AG09309 (cell line): ENCODE measurements around the gene HPGD.

Experiments
- DNase-seq: peaks from one replicate; pipeline ENCODE4 v3.0.0-alpha.2; 2010; ENCODE audit warnings: low read depth
- H3K4me3 ChIP-seq: 2 replicates; pipeline ENCODE4 v1.5.1; 2011; ENCODE audit warnings: mild to moderate bottlenecking, low read depth, low read length, moderate library complexity; ENCODE audit not compliant: control insufficient read depth
- TF ChIP-seq, protein P1 (sequence below): IDR thresholded peaks from 2 replicates; pipeline ENCODE4 v1.5.1; 2011; ENCODE audit warnings: mild to moderate bottlenecking, low read depth, low read length, inconsistent platforms; ENCODE audit not compliant: insufficient read depth, control insufficient read depth; ENCODE audit errors: missing control alignments

Gene HPGD

DNA sequence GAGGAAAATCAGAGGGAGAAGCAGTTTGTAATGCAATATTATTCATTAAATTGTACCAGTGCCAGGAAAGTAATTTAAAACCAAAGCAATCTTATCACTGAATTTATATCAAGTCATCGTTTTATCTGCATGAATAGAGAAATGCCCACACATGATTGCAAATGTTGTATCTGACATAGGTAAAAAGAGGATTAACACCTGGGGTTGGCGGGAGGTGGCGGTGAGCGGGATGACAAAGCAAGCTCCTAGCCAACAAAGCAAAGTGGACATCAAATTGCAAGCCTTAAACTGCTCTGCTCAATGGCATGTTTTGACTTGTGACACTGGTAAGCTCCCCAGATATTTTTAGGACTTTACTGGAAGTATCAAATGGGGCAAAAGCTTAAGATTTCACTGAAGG is 16.4 kb downstream of the HPGD start:
- no peak overlapping the region for H3K4me3 ChIP-seq
- DNase-seq = no peak
- TF ChIP-seq, protein P1, sequence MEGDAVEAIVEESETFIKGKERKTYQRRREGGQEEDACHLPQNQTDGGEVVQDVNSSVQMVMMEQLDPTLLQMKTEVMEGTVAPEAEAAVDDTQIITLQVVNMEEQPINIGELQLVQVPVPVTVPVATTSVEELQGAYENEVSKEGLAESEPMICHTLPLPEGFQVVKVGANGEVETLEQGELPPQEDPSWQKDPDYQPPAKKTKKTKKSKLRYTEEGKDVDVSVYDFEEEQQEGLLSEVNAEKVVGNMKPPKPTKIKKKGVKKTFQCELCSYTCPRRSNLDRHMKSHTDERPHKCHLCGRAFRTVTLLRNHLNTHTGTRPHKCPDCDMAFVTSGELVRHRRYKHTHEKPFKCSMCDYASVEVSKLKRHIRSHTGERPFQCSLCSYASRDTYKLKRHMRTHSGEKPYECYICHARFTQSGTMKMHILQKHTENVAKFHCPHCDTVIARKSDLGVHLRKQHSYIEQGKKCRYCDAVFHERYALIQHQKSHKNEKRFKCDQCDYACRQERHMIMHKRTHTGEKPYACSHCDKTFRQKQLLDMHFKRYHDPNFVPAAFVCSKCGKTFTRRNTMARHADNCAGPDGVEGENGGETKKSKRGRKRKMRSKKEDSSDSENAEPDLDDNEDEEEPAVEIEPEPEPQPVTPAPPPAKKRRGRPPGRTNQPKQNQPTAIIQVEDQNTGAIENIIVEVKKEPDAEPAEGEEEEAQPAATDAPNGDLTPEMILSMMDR = no peak

DNA sequence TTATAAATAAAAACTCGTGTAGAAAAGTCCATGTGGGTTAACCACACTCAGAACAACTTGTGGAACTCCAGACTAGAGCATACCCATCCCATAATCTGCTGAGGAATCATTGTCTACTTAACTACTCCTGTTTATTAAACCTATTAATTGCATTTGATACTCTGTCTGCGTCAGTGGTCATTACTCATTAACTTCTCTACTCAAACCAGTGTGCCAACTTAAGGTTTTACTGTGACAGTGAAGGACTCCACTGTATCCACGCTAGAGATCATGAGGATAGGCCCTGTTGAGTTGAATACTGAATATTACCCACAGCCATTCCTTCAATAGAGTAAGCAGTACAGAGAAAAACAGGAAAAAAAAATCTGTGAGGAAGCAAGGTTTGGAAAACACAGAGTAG is 17.3 kb downstream of the HPGD start:
- no peak overlapping the region for H3K4me3 ChIP-seq
- TF ChIP-seq, protein P1 = no peak
- DNase-seq = no peak

DNA sequence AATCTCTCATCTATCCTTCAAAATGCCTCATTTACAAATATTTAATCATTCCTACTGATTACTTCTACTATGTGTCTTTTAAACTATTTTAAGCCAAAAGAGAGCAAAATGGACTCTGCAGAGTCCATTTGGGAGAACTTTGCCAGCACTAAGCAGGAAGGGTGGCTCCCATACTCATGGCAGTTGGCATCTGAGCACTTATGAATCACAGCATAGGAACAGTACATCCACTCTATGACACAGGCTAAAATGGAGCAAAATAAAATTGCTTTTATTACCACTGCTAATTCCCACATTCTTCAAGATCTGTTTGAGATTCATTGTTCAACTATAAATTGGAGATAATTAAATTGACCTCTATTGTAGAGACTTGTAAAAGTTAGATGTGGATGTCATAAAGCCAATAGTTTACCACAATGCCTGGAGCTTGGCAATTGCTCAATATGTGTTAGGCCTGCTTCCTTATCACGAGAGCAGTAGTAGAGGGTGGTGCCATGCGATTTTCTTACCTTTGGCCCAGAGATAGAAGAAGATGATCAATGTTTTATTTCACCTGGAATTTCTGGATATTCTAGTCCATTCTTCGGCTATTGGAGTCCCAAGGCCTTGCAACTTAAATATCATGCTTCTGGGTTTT is 19.1 kb downstream of the HPGD start:
- DNase-seq = no peak
- TF ChIP-seq, protein P1 = no peak
- no peak overlapping the region for H3K4me3 ChIP-seq

DNA sequence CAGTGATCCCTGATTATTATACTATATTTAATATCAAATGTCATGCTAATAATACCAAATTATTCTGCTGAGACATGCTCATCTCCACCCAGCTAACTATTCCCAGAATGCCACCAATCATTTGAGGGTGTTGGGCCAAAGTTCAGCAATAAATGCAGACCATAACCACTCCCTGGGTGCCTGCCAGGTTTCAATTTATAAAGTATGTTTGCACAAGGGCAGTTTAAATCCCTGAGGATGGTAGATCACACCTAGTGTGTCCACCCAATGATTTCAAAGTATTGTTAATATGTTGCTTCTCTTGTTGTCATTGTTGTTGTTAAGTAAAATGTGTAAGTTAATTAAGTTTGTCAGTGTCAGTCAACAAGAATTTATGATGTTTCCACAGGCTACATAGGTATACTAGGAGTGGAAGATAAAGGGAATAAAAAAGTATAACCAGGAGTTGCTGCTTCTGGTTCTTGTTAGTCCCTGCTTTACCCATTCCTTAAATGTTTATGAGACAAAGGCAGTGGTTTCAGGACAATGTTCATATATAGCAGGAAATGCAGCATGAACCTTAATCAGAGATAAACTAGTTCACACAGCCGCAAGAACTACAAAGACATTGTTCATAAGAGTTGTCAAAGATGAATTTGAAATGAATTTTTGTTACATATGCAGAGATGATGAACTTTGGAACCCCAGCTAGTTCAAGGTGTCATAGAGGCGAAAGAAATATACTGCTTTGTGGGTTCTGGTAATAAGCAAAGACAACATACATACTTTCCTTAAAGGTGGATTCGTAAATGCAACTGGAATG is 25.5 kb downstream of the HPGD start:
- DNase-seq = no peak

DNA sequence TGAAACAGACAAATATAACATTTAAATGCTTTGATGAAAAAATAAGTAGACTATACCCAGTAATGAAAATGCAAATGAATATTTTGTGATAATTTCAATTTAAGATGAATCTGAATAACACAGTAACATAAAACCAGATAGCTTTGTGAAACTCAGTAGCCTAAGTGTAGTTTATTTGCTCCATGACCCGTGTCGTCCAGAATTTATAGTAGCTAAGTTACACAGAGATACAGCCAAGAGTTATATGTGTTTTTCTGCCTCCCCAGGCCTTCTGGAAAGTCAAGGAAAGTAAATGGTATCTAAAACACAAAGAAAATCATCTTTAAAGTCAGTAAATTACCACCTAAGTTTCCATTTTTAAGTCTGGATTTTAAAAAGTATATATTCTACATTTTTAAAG is 26.7 kb downstream of the HPGD start:
- DNase-seq = no peak
- TF ChIP-seq, protein P1 = no peak
- H3K4me3 ChIP-seq = no peak overlapping the region

More for the DNA sequence above, 25.5 kb downstream of the HPGD start:
- TF ChIP-seq, protein P1 = no peak
- H3K4me3 ChIP-seq = no peak overlapping the region

- DNase-seq = no peak
- H3K4me3 ChIP-seq = no peak overlapping the region
- TF ChIP-seq, protein P1 = no peak
Measured at GRCh38 chr4:174494726-174495125, 27.6 kb downstream of the HPGD start.
